Nephron progenitor cell (in vitro differentiated cells): ENCODE measurements around the gene MESP1.
A peak's percentile ranks its signal among the peaks of the same experiment; 100 is the strongest.

Experiments
- DNase-seq: peaks from one replicate; pipeline ENCODE4 v3.0.0; 2021
- H3K27ac Mint-ChIP-seq: 2 replicates; pipeline ENCODE4 v1.8.0; 2021; ENCODE audit warnings: mild to moderate bottlenecking, moderate library complexity, mixed read lengths
- H3K27me3 Mint-ChIP-seq: 2 replicates; pipeline ENCODE4 v1.8.0; 2021; ENCODE audit warnings: mild to moderate bottlenecking, low read depth, mixed read lengths; ENCODE audit not compliant: poor library complexity
- H3K36me3 Mint-ChIP-seq: 2 replicates; pipeline ENCODE4 v1.8.0; 2021; ENCODE audit warnings: low read depth, mixed read lengths
- H3K4me1 Mint-ChIP-seq: 2 replicates; pipeline ENCODE4 v1.8.0; 2021; ENCODE audit warnings: mixed read lengths
- H3K4me3 Mint-ChIP-seq: 2 replicates; pipeline ENCODE4 v1.8.0; 2021; ENCODE audit warnings: mild to moderate bottlenecking, moderate library complexity, mixed read lengths
- H3K9me3 Mint-ChIP-seq: 2 replicates; pipeline ENCODE4 v1.8.0; 2021; ENCODE audit warnings: mild to moderate bottlenecking, moderate library complexity, mixed read lengths
- TF ChIP-seq, protein P1 (sequence below): fragments of 200-600 bp; sonication (generic); IDR thresholded peaks from 2 replicates; pipeline ENCODE4 v1.5.0; 2021; ENCODE audit warnings: antibody characterized with exemption

MESP1 gene

DNA sequence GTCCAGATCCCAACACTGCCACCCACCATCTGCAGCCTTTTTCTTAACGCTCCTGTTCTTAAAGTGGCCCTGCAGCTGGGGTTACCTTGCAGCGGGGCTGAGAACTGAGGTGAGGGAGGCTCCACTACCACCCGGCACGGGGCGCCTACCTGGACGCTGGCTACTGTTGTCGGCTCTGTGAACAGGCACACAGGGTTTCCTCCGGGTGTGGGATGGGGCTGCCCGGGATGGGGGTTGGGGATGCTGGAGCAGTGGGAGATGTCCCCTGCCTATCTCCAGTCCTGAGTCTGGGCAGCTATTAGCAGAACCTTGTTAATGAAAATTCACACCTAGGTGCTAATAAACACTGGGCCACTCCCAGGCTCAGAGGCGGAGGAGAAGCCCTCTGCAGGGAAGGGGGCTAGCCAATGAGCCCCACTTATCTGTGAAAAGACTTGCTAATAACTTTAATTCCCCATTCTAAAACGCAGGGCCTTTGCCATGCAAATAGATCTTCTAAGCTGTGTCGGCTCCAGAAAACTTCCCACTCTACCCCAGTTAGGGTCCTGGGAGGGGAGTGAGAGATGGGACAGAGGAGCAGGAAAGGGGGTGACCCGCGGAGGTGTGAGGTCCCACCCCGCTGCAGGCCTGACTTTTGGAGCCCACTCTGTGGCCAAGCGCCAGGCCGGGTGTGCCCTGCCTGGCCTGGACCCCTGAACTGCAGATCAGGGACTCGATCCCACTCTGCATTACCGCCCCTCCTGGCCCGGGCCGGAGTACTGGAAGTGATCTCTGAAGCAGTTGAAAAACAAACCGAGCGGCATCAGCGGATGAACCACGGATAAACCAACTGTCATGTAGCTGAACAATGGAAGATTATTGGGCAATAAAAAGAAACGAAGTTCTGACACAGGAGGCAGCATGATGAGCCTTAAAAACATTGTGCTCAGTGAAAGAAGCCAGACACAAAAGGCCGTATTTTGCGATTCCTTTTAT, 3.1 kb downstream of the MESP1 start:
- no peaks in the 10 kb centered on the region for H3K9me3 Mint-ChIP-seq
- TF ChIP-seq, protein P1, sequence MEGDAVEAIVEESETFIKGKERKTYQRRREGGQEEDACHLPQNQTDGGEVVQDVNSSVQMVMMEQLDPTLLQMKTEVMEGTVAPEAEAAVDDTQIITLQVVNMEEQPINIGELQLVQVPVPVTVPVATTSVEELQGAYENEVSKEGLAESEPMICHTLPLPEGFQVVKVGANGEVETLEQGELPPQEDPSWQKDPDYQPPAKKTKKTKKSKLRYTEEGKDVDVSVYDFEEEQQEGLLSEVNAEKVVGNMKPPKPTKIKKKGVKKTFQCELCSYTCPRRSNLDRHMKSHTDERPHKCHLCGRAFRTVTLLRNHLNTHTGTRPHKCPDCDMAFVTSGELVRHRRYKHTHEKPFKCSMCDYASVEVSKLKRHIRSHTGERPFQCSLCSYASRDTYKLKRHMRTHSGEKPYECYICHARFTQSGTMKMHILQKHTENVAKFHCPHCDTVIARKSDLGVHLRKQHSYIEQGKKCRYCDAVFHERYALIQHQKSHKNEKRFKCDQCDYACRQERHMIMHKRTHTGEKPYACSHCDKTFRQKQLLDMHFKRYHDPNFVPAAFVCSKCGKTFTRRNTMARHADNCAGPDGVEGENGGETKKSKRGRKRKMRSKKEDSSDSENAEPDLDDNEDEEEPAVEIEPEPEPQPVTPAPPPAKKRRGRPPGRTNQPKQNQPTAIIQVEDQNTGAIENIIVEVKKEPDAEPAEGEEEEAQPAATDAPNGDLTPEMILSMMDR = no peak
- peaks cover 20% of the 10 kb centered on the region for H3K4me1 Mint-ChIP-seq
- no peaks in the 10 kb centered on the region for H3K36me3 Mint-ChIP-seq
- H3K27me3 Mint-ChIP-seq = peaks cover 11% of the 10 kb centered on the region
- no peak overlapping the region for H3K27ac Mint-ChIP-seq
- DNase-seq = no peak
- peak overlapping the region; percentile 72 for H3K4me3 Mint-ChIP-seq

DNA sequence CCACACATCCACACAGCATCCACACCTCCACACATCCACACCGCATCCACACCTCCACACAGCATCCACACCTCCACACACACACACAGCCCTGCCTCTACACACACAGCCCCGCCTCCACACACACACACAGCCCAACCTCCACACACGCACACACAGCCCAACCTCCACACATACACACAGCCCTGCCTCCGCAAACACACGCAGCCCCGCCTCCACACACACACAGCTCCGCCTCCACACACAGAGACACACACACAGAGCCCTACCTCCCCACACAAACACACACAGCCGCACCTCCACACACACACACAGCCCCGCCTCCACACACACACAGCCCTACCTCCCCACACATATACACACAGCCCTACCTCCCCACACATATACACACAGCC, 4.7 kb downstream of the MESP1 start:
- Mint-ChIP-seq H3K9me3 (no peaks in the 10 kb centered on the region), H3K27me3 (peaks cover 4% of the 10 kb centered on the region), H3K4me1 (peaks cover 20% of the 10 kb centered on the region), H3K27ac (no peak overlapping the region), H3K4me3 (no peak overlapping the region), H3K36me3 (no peaks in the 10 kb centered on the region)
- DNase-seq = no peak
- TF ChIP-seq, protein P1 = no peak

DNA sequence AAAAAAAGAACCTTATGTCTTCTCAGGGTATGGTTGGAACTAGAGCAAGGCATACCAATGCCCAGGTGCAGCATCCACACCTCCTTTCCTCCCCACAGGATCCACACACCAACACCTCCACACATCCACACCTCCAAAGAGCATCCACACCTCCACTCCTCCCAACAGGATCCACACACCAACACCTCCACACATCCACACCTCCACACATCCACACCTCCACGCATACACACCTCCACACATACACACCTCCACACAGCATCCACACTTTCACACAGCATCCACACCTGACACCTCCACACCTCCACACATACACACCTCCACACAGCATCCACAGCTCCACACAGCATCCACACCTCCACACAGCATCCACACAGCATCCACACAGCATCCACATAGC, 5.3 kb downstream of the MESP1 start:
- H3K36me3 Mint-ChIP-seq = no peaks in the 10 kb centered on the region
- no peak overlapping the region for H3K27ac Mint-ChIP-seq
- H3K4me1 Mint-ChIP-seq = peaks cover 20% of the 10 kb centered on the region
- no peak overlapping the region for H3K4me3 Mint-ChIP-seq
- H3K27me3 Mint-ChIP-seq = peaks cover 7% of the 10 kb centered on the region
- DNase-seq = no peak
- TF ChIP-seq, protein P1 = no peak
- no peaks in the 10 kb centered on the region for H3K9me3 Mint-ChIP-seq

DNA sequence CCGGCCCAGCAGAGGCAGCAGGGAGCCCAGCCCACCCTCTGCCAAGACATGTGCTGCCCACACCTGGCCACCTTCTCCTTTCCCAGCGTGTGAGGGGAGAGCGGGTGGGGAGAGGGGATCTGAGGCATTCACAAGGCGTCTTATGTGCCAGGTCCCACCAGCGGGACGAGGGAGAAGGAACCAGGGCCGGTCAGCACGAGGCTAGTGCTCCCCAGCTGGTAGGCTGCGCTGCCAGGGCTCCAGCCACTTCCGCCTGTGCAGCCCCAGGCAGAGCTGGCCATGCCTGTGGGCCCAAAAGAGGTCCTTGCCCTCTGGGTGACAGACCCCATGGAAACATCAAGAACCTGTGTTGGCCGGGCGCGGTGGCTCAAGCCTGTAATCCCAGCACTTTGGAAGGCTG, 5.9 kb downstream of the MESP1 start:
- H3K9me3 Mint-ChIP-seq = no peaks in the 10 kb centered on the region
- DNase-seq = no peak
- H3K27me3 Mint-ChIP-seq = peaks cover 12% of the 10 kb centered on the region
- peaks cover 20% of the 10 kb centered on the region for H3K4me1 Mint-ChIP-seq
- H3K4me3 Mint-ChIP-seq = no peak overlapping the region
- TF ChIP-seq, protein P1 = no peak
- H3K36me3 Mint-ChIP-seq = no peaks in the 10 kb centered on the region
- no peak overlapping the region for H3K27ac Mint-ChIP-seq

DNA sequence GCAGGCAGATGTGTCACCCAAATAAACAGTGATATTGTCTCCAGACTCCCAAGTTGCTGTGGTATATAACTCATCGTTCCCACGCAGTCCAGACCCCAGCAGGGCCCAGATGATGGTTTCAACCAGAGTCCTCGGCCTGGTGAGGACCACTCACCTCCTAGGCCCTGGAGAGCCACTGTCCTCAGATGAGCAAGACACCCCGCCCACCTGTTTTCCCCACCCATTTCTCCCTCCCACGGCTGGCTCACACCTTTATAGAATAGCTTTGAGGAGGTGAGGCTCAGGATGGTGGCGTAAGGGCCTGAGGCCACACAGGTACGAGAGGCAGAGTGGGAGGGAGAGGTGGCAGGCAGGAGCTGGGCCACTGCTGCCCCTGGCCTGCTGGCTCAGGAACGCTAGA, 7.5 kb downstream of the MESP1 start:
- no peak overlapping the region for H3K4me3 Mint-ChIP-seq
- TF ChIP-seq, protein P1 = no peak
- peaks cover 22% of the 10 kb centered on the region for H3K27me3 Mint-ChIP-seq
- peaks cover 5% of the 10 kb centered on the region for H3K4me1 Mint-ChIP-seq
- no peak overlapping the region for H3K27ac Mint-ChIP-seq
- no peaks in the 10 kb centered on the region for H3K9me3 Mint-ChIP-seq
- no peaks in the 10 kb centered on the region for H3K36me3 Mint-ChIP-seq
- no peak for DNase-seq

DNA sequence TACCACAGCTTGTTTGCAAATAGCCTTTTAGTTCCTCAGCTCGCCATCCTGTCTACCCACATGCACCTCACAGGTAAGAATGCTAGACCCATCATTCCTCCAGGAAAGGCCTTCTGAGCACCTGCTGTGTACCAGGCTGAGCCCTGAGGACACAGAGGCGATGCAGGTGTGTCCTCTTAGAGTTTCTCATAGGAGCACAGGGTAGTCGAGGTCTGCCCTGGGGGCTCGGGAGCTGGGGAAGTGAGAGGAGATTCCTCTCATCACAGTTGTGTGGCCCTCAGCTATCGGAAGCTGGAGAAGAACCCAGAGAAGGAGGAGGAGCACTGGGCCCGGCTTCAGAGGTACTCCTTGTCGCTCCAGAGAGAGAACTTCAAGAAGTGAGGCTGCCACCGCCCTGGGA, 8.0 kb downstream of the MESP1 start:
- no peaks in the 10 kb centered on the region for H3K4me1 Mint-ChIP-seq

More for the DNA sequence above, 8.0 kb downstream of the MESP1 start:
- no peak for DNase-seq
- Mint-ChIP-seq H3K27ac (no peak overlapping the region), H3K36me3 (no peaks in the 10 kb centered on the region), H3K4me3 (no peak overlapping the region), H3K9me3 (no peaks in the 10 kb centered on the region), H3K27me3 (peaks cover 28% of the 10 kb centered on the region)
- TF ChIP-seq, protein P1 = no peak
